ENCODE results near the gene PACRG. TPM values are rescaled to one million over a fixed set of nuclear protein-coding genes. Genes with fewer than 3 reads are reported as not detected.

Gene PACRG
- total RNA-seq, 1 experiment from 2014 or later, result 0.26 TPM

- Histone ChIP-seq H3K23me2 (ENCODE audit: insufficient read length, low read depth, low read length, poor library complexity, severe bottlenecking) (no peaks in the 10 kb centered on the region), H2BK5ac (ENCODE audit: insufficient read length, low read length) (no peak overlapping the region), H2BK120ac (ENCODE audit: low read depth, low read length, poor library complexity, severe bottlenecking) (no peak overlapping the region), H3K56ac (ENCODE audit: insufficient read length, low read depth, low read length) (no peak overlapping the region), H3K18ac (ENCODE audit: insufficient read length, low read depth, low read length) (no peak overlapping the region), H4K8ac (replicated peaks; ENCODE audit: insufficient read length, low read depth, low read length) (no peak overlapping the region), H2AFZ (ENCODE audit: low read length) (no peak overlapping the region), H3K4ac (ENCODE audit: low read depth, low read length) (no peak overlapping the region), H3K79me2 (ENCODE audit: insufficient read depth, low read length) (no peaks in the 10 kb centered on the region), H2BK15ac (ENCODE audit: low read depth, low read length) (no peak overlapping the region), H4K20me1 (ENCODE audit: control insufficient read depth, insufficient read depth, insufficient read length) (no peaks in the 10 kb centered on the region), H4K91ac (ENCODE audit: insufficient read length, low read depth, low read length) (no peak overlapping the region), H3K4me1 (ENCODE audit: insufficient read depth, low read length) (no peaks in the 10 kb centered on the region), H2BK12ac (ENCODE audit: insufficient read length, low read depth, low read length) (no peak overlapping the region), H3K9ac (ENCODE audit: extremely low read depth, insufficient read length, low read length) (no peak overlapping the region), H2BK20ac (ENCODE audit: low read depth, low read length, poor library complexity, severe bottlenecking) (no peak overlapping the region), H2AK5ac (ENCODE audit: insufficient read length, low read length) (no peak overlapping the region), H3K27me3 (ENCODE audit: insufficient read depth, low read length) (no peaks in the 10 kb centered on the region), H3K27ac (ENCODE audit: insufficient read length, low read depth, low read length) (no peak overlapping the region), H3K14ac (ENCODE audit: insufficient read depth, low read length) (no peak overlapping the region), H3K79me1 (ENCODE audit: insufficient read depth, low read depth, low read length, poor library complexity, severe bottlenecking) (no peaks in the 10 kb centered on the region), H3T11ph (ENCODE audit: low read length) (no peak overlapping the region), H4K5ac (ENCODE audit: insufficient read length, low read depth, low read length) (no peak overlapping the region), H3K9me3 (ENCODE audit: control insufficient read depth, low read depth, low read length) (no peaks in the 10 kb centered on the region), H3K4me2 (ENCODE audit: insufficient read depth, insufficient read length, low read length) (no peak overlapping the region), H3K23ac (ENCODE audit: insufficient read length, low read depth, low read length) (no peak overlapping the region)
- H3K27me3 Mint-ChIP-seq (ENCODE audit: low read depth), result no peaks in the 10 kb centered on the region; the same call in none of the 2 replicates
- H3K36me3 Mint-ChIP-seq (ENCODE audit: insufficient read depth in 1 of 3, low read depth in 3 of 3), result no peaks in the 10 kb centered on the region
- no peak for TF ChIP-seq CTCF (conservative IDR thresholded peaks at IDR 0.05)
- no peak overlapping the region; a peak in 1 of 7 replicates for H3K27ac Mint-ChIP-seq
- H3K4me3 Mint-ChIP-seq, result no peak overlapping the region
- DNase-seq, result no peak
- no peaks in the 10 kb centered on the region for H3K9me3 Mint-ChIP-seq
- no CpG with 5 or more reads among the region's 10 CpGs for WGBS (ENCODE audit: extremely low coverage, insufficient read length, low lambda C conversion rate)
- peaks cover 0 to 3% of the 10 kb centered on the region in 2 experiments; a peak in 1 of 4 replicates for H3K4me1 Mint-ChIP-seq
Measured at GRCh38 chr6:163319609-163320366, 592.0 kb downstream of the PACRG start.
